Activated T-helper 2 cell treated with anti-CD3 and anti-CD28 coated beads, Interferon-gamma antibody, Interleukin-2, Interleukin-4, amounts not matched to agents 10 μg/mL and 5 μg/mL and 100 μg/mL, durations not matched to agents 14 hours and 24 hours and 36 hours (primary cell): ENCODE measurements around the gene CISH. TPM values are rescaled to one million over a fixed set of nuclear protein-coding genes. Genes with fewer than 3 reads are reported as not detected.

Experiments
- DNase-seq: peaks from one replicate; pipeline ENCODE4 v3.0.0; 2021; ENCODE audit warnings: low spot score
- H3K27ac Mint-ChIP-seq: one replicate; pipeline ENCODE4 v1.8.0; 2021; ENCODE audit warnings: mixed read lengths
- H3K27me3 Mint-ChIP-seq: one replicate; pipeline ENCODE4 v1.8.0; 2021; ENCODE audit warnings: low read depth, mixed read lengths
- H3K36me3 Mint-ChIP-seq: one replicate; pipeline ENCODE4 v1.8.0; 2021; ENCODE audit warnings: low read depth, mixed read lengths
- H3K4me1 Mint-ChIP-seq: one replicate; pipeline ENCODE4 v1.8.0; 2021; ENCODE audit warnings: low read depth, mixed read lengths
- H3K4me3 Mint-ChIP-seq: one replicate; pipeline ENCODE4 v1.8.0; 2021; ENCODE audit warnings: low read depth, mild to moderate bottlenecking, moderate library complexity, mixed read lengths
- H3K9me3 Mint-ChIP-seq: one replicate; pipeline ENCODE4 v1.8.0; 2021; ENCODE audit warnings: mixed read lengths
- intact Hi-C: fragments of 100-400 bp; cut with micrococcal nuclease; formaldehyde crosslinking; loops from one replicate; pipeline ENCODE4 v1.15.1; 2023
- total RNA-seq: library from RNA; stranded (reverse); gene quantifications from 2 replicates; pipeline ENCODE4 v1.2.3, GENCODE V29; 2022

CISH gene
- total RNA-seq, 1 donor from 2014 or later, result 351 TPM

GRCh38 chr3:50570508-50571279 is 40.9 kb downstream of the CISH start:
- H3K27ac Mint-ChIP-seq, result peak overlapping the region; percentile 93
- H3K36me3 Mint-ChIP-seq, result peaks cover 48% of the 10 kb centered on the region
- peak overlapping the region; percentile 95 for H3K4me3 Mint-ChIP-seq
- H3K27me3 Mint-ChIP-seq, result no peaks in the 10 kb centered on the region
- intact Hi-C loops, result loop anchor here (5.0 kb wide), 2 partner anchors 102 to 802 kb away; partner anchors contain the start of gene DOCK3
- peaks cover 69% of the 10 kb centered on the region for H3K4me1 Mint-ChIP-seq
- DNase-seq, result no peak
- no peaks in the 10 kb centered on the region for H3K9me3 Mint-ChIP-seq

- Mint-ChIP-seq H3K4me3 (peak within 1 kb of the TSS; percentile 95), H3K36me3 (peaks cover 47% of the 10 kb centered on the region), H3K9me3 (no peaks in the 10 kb centered on the region), H3K27ac (peak within 1 kb of the TSS; percentile 96), H3K27me3 (no peaks in the 10 kb centered on the region), H3K4me1 (peaks cover 66% of the 10 kb centered on the region)
- DNase-seq, result peak; percentile 93
- intact Hi-C loops, result loop anchor here (2.0 to 5.0 kb wide), 3 partner anchors 217 to 1373 kb away; partner anchors contain the start of genes CYB561D2, MANF, NPRL2 and PARP3
These were observed 42.4 kb downstream of the CISH start, which contains the start of gene HEMK1 for GRCh38 chr3:50568947-50569749. HEMK1 (plus strand) TSS chr3:50569522; CDS start chr3:50571105, 1,583 bp downstream.

GRCh38 chr3:50567386-50568167 is 44.0 kb downstream of the CISH start, which contains the start of gene C3orf18:
C3orf18 (minus strand) TSS chr3:50567747; CDS start chr3:50565699, 2,048 bp downstream.
- Mint-ChIP-seq H3K4me1 (peaks cover 54% of the 10 kb centered on the region), H3K4me3 (peak within 1 kb of the TSS; percentile 95), H3K36me3 (peaks cover 46% of the 10 kb centered on the region), H3K27ac (peak within 1 kb of the TSS; percentile 96), H3K9me3 (no peaks in the 10 kb centered on the region), H3K27me3 (no peaks in the 10 kb centered on the region)
- peak; percentile 96 for DNase-seq
- intact Hi-C loops, result loop anchor here (2.0 to 5.0 kb wide), 3 partner anchors 215 to 1375 kb away; partner anchors contain the start of genes CYB561D2, MANF, NPRL2 and PARP3

GRCh38 chr3:50567011-50567385 is 44.6 kb downstream of the CISH start:
- Mint-ChIP-seq H3K27ac (peak overlapping the region; percentile 53), H3K9me3 (no peaks in the 10 kb centered on the region), H3K27me3 (no peaks in the 10 kb centered on the region), H3K4me3 (peak overlapping the region; percentile 95), H3K36me3 (peaks cover 41% of the 10 kb centered on the region), H3K4me1 (peaks cover 49% of the 10 kb centered on the region)
- DNase-seq, result no peak
- intact Hi-C loops, result loop anchor here (5.0 kb wide), 2 partner anchors 215 to 1375 kb away; partner anchors contain the start of genes CYB561D2, NPRL2, PARP3 and RRP9

GRCh38 chr3:50564321-50564720 is 47.3 kb downstream of the CISH start:
- peaks cover 16% of the 10 kb centered on the region for H3K36me3 Mint-ChIP-seq
- H3K27me3 Mint-ChIP-seq, result no peaks in the 10 kb centered on the region
- no peaks in the 10 kb centered on the region for H3K9me3 Mint-ChIP-seq
- DNase-seq, result no peak
- intact Hi-C loops, result no loop called here
- peaks cover 29% of the 10 kb centered on the region for H3K4me1 Mint-ChIP-seq
- no peak overlapping the region for H3K4me3 Mint-ChIP-seq
- H3K27ac Mint-ChIP-seq, result peak overlapping the region; percentile 21

GRCh38 chr3:50563867-50564266 is 47.7 kb downstream of the CISH start:
- Mint-ChIP-seq H3K36me3 (peaks cover 20% of the 10 kb centered on the region), H3K4me3 (no peak overlapping the region), H3K9me3 (no peaks in the 10 kb centered on the region), H3K27me3 (no peaks in the 10 kb centered on the region), H3K4me1 (peaks cover 29% of the 10 kb centered on the region), H3K27ac (no peak overlapping the region)
- DNase-seq, result no peak
- intact Hi-C loops, result no loop called here

GRCh38 chr3:50562861-50563260 is 48.7 kb downstream of the CISH start:
- H3K27ac Mint-ChIP-seq, result no peak overlapping the region
- no peaks in the 10 kb centered on the region for H3K27me3 Mint-ChIP-seq
- H3K4me1 Mint-ChIP-seq, result peaks cover 28% of the 10 kb centered on the region
- intact Hi-C loops, result no loop called here
- H3K4me3 Mint-ChIP-seq, result no peak overlapping the region
- no peaks in the 10 kb centered on the region for H3K9me3 Mint-ChIP-seq
- no peak for DNase-seq
- H3K36me3 Mint-ChIP-seq, result peaks cover 24% of the 10 kb centered on the region

GRCh38 chr3:50559702-50560101 is 51.9 kb downstream of the CISH start:
- H3K9me3 Mint-ChIP-seq, result no peaks in the 10 kb centered on the region
- intact Hi-C loops, result no loop called here
- H3K27ac Mint-ChIP-seq, result no peak overlapping the region
- peaks cover 13% of the 10 kb centered on the region for H3K4me1 Mint-ChIP-seq
- no peaks in the 10 kb centered on the region for H3K27me3 Mint-ChIP-seq
- H3K36me3 Mint-ChIP-seq, result peaks cover 21% of the 10 kb centered on the region
- no peak overlapping the region for H3K4me3 Mint-ChIP-seq
- no peak for DNase-seq

GRCh38 chr3:50557915-50558314 is 53.7 kb downstream of the CISH start:
- Mint-ChIP-seq H3K36me3 (peaks cover 9% of the 10 kb centered on the region), H3K27ac (no peak overlapping the region), H3K27me3 (no peaks in the 10 kb centered on the region), H3K9me3 (no peaks in the 10 kb centered on the region), H3K4me1 (peaks cover 7% of the 10 kb centered on the region), H3K4me3 (no peak overlapping the region)
- no peak for DNase-seq
- intact Hi-C loops, result no loop called here

- DNase-seq, result no peak
- Mint-ChIP-seq H3K27me3 (no peaks in the 10 kb centered on the region), H3K4me3 (no peak overlapping the region), H3K27ac (no peak overlapping the region), H3K36me3 (peaks cover 9% of the 10 kb centered on the region), H3K4me1 (peaks cover 5% of the 10 kb centered on the region), H3K9me3 (no peaks in the 10 kb centered on the region)
- intact Hi-C loops, result no loop called here
These were observed 54.5 kb downstream of the CISH start for GRCh38 chr3:50557106-50557505.
